ENCODE measurements around the gene PLLP. TPM values are rescaled to one million over a fixed set of nuclear protein-coding genes. Genes with fewer than 3 reads are reported as not detected.

Gene PLLP
- total and polyA plus RNA-seq, 10 of the 15 experiments (the other 5 are each of a cell fraction or from before 2014, with no cell fraction given), result 0.21 to 5.8 (median 0.67) TPM

GRCh38 chr16:57307365-57307764 lies 22.9 kb upstream of the PLLP start (continued):
- TF ChIP-seq BCL3 (IDR thresholded peaks at IDR 0.05; ENCODE audit: borderline replicate concordance, insufficient read depth, low read depth, low read length, poor library complexity, severe bottlenecking) (no peak), TAF1 (IDR thresholded peaks at IDR 0.05; ENCODE audit: borderline replicate concordance, low read depth, low read length) (no peak)

- FAIRE-seq, result no peak
- CTCF ChIA-PET, result interaction anchor here (15.8 kb wide), 1 partner anchor 111 kb away, joined by 632 read pairs; no protein-coding TSS in a partner anchor
- SMC1A ChIA-PET (ENCODE audit: uncharacterized antibody, unreplicated experiment), result interaction anchor here (1.5 to 8.7 kb wide), 3 partner anchors 19 to 112 kb away, joined by 3 to 283 read pairs (median 4); no protein-coding TSS in a partner anchor
These were observed 22.3 kb upstream of the PLLP start for GRCh38 chr16:57306676-57307341.

More at GRCh38 chr16:57306676-57307341, 22.3 kb upstream of the PLLP start:
- no peaks in the 10 kb centered on the region for H3K9me3 ChIP-seq (replicated peaks; ENCODE audit: control insufficient read depth, insufficient read depth, low read length)
- ChIA-PET RAD21 (ENCODE audit: unreplicated experiment) (interaction anchor here (0.9 kb wide), 1 partner anchor 45 kb away, joined by 3 read pairs; no protein-coding TSS in a partner anchor), POLR2A (no interaction called here)
- WGBS (ENCODE audit: insufficient coverage, insufficient replicate concordance, low lambda C conversion rate, missing lambda C conversion rate), result 72% methylated on average over 14 of the region's 14 CpGs
- no peak overlapping the region for H3K4me2 ChIP-seq (ENCODE audit: control insufficient read depth, insufficient read depth)
- H3K4me3 ChIP-seq, result no peak overlapping the region
- H3K27ac ChIP-seq (ENCODE audit: control insufficient read depth, insufficient read depth), result no peak overlapping the region
- intact Hi-C loops (cut with micrococcal nuclease; ENCODE audit: unreplicated experiment) (no loop called here), in situ Hi-C loops (cut with MboI) (no loop called here)
- H3K79me2 ChIP-seq (ENCODE audit: control insufficient read depth, insufficient read depth, low read length), result no peaks in the 10 kb centered on the region
- no TSS peak for BruUV-seq (replicated peaks)
- H3K9ac ChIP-seq (ENCODE audit: control insufficient read depth, insufficient read depth, low read length), result no peak overlapping the region
- peaks cover 15% of the 10 kb centered on the region for H3K4me1 ChIP-seq (ENCODE audit: control insufficient read depth, insufficient read depth, low read length)
- TF ChIP-seq HDAC6 (IDR thresholded peaks at IDR 0.05; ENCODE audit: unreplicated experiment) (no peak), TCF3 (IDR thresholded peaks at IDR 0.05; ENCODE audit: borderline replicate concordance, insufficient read depth, low read depth, low read length) (no peak), ZNF24 (IDR thresholded peaks at IDR 0.05) (no peak)
- H3K36me3 ChIP-seq (ENCODE audit: control insufficient read depth in 2 of 2, insufficient read depth in 2 of 2, low read length in 1 of 2), result no peaks in the 10 kb centered on the region
- DNase-seq (ENCODE audit: low read depth, low spot score) (no peak), ATAC-seq (no peak)
- H2AFZ ChIP-seq (ENCODE audit: control insufficient read depth, low read depth, low read length), result no peak overlapping the region
- no peaks in the 10 kb centered on the region for H3K27me3 ChIP-seq (replicated peaks in 1 of 2; ENCODE audit: control insufficient read depth in 2 of 2, insufficient read depth in 2 of 2, low read length in 1 of 2)
- H4K20me1 ChIP-seq (ENCODE audit: control insufficient read depth, insufficient read depth), result no peaks in the 10 kb centered on the region
